HG02970 (cell line): ENCODE results near the gene IDS.

Source experiments
- ATAC-seq: cut with Tn5 transposase; IDR thresholded peaks from one replicate; pipeline ENCODE4 v1.9.1; 2021; ENCODE audit warnings: mild to moderate bottlenecking, moderate library complexity, moderate number of reproducible peaks; ENCODE audit not compliant: unreplicated experiment, low FRiP score

The IDS gene

DNA sequence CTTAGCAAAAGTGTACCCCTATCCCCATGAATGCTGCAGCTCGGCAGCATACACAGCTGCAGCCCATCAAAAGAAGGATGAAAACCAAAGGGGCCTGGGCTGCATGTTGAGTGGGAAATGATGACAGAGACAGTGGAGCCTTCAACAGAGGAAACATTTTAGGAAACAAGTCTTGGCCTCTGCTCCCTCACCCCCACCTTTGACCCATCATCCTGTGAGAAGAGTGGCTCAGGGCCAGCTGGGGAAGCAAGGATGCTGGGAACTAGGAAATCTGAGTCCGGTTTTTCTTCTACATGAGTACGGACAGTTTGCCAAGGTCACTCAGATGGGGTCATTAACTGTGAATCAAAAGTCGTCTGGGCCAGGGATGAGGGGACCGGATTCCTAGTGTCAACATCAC is 37.2 kb downstream of the IDS start:
- no peak for ATAC-seq

DNA sequence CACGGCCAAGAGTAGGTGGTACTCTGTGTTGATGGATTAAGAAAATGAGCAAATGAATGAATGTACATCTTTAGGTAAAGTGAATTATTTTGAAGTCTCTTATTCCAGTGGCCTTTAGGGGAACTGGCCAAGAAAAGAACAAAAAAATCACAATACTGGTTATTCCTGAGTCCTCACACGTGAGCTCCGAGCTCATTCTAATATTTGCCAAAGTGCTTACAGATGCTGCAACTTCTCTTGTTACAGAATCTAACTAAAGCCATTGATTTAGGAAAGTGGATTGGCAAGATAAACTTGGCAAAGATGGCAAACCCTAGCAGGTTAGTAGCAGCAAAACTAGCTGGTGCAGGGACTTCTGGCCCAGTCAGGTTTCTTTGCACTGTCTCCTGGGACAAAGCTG is 37.6 kb downstream of the IDS start:
- ATAC-seq = no peak

DNA sequence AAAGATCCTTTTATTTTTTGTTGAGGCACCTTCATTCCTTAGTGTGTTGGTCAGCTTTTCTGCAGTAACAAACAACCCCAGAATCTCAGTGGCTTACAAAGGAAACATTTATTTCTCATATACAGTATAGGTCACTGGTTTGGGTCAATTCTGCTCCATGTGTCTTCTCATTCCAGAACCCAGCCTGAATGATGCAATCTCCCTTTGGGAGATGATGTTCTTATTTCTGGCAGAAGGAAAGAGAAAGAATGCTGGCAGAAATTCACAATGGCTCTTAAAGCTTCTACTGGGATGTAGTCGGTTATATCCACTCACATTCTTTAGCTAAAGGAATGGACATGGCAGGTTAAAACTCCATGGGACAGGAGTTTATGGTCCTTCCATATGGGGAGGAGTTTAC is 42.3 kb downstream of the IDS start:
- ATAC-seq = no peak

GRCh38 chrX:149461746-149462145 is 43.4 kb downstream of the IDS start:
- ATAC-seq = no peak

DNA sequence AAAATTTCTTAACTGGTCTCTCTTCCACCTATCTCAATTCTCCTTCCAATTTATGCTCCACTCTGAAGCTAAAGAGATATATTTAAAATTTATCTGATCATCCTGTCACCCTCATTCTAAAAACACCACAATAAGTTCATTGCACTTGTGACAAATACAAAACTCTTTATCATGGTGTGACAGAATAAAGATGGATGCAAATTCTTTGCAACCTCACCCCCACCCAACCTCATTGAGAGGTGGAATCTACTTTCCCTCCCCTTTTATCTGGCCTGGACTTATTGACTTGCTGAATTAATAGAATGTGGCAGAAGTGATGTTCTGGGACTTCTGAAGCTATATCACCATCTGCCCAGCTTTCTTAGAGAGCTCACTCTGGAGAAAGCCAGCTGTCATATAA is 46.5 kb downstream of the IDS start:
- no peak for ATAC-seq

DNA sequence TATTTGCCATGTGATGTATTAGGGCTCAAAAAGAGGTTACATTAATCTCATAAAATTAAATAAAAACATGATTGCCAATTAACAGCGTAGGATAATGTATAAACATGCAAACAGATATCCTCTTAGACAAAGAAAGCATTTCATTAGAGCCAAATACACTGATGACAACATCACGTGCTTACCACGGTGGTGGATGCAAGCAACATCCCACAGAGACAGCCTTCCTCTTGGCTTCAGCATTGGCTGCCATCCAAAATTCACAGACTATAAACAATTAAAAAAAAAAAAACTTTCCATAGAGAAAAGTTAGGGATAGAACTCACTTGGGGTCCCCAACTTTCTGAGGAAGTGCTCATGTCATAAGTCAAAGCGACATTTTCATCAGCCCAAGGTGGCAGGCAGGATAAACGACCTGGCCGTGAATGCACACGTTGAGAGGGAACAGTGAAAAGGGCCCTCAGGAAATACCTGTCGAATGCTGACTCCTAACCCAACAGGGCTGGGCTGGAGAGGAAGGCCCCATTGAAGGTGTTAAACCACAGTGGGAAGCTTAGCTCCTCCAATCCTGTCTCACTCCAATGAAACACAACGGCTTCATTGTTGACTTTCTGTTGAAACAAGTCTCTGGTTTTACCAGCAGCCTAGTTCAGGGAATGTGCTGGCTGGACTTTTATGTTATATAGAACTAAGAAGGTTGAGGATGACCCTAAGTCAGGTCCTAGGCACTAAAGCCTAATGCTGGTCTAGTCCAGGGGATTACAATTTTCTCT is 48.4 kb downstream of the IDS start:
- ATAC-seq = no peak

DNA sequence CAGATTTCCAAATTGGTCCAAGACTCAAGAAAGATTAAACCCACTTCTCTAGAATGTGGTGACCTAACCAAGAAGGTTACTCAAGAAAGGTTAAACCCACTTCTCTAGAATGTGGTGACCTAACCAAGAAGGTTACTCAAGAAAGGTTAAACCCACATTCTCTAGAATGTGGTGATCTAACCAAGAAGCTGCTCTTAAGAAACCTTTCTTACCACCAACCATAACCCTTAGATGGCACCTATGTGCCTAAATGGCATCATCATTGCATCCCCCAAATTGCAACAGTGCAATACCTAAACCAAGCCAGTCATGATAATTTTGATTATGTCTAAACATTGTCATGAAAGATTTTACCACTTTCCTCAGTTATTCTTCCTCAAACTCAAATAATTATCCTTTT is 49.2 kb downstream of the IDS start:
- ATAC-seq = no peak

DNA sequence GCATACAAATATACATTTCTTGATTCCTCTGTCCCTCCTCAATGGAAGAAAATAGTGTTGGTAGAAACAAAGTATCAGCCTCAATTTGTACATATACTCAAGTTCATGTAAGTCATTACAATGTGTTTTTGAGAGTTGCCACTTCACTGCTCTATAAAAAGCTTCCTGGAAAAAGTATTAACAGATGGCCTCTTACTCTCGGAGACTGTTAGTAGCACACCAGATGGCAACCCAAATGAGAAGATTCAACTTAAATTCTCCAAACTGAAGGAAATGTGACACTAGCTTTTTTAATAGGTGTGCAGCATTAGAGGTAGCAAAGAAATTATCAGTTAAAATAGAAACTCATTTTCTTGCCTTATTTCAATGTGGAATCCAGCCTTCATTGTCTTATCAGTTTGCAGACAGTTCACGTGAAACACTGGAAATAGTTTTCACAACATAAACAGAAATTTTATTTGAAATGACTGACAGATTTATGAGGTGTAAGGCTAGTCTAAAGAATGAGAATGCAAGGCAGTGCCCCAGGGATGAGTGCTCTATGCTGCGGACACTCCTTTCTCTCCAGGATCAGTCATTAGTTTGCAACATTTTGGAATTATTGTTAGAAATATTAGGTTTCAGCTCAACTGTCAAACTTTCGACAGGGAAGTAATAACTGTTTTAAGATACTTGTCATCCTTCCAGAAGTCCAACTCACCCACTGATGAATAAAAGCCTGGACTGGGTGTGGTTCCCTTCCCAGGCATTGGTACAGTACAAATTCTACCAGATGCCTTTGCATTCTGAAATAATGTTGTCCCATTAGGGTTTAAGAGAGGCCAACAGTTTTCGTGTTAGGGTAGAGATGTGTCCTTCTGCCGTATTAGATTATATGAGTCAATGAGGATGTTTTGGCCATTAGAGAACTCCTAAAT is 50.9 kb downstream of the IDS start:
- ATAC-seq = no peak

DNA sequence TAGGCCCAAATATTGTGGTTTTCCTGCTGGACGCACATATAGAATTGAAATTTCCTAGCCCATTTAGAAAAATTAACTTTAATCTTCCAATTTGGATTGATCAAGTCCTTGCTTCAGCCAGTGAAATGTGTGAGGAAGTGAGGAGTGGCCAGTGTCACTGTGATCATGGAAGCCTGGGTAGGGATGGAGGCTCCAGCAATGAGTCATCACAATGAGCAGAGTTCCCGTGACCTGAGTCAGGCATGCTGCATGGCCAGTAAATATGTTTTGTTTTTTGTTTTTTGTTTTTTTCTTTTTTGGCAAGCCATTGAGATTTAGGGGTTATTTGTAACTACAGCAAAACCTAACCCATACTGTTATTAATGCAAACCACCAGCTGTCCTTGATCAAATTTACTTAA is 52.1 kb downstream of the IDS start:
- ATAC-seq = no peak

- ATAC-seq = no peak
These were observed 71.7 kb downstream of the IDS start for GRCh38 chrX:149433451-149433850.

- no peak for ATAC-seq
These were observed 72.1 kb downstream of the IDS start for GRCh38 chrX:149433051-149433450.
